GM03348 (cell line): Measurements from ENCODE around the gene SETD3.

Experiments used
- DNase-seq: peaks from one replicate; pipeline ENCODE4 v3.0.0; 2012; ENCODE audit warnings: low spot score

The SETD3 gene

DNA sequence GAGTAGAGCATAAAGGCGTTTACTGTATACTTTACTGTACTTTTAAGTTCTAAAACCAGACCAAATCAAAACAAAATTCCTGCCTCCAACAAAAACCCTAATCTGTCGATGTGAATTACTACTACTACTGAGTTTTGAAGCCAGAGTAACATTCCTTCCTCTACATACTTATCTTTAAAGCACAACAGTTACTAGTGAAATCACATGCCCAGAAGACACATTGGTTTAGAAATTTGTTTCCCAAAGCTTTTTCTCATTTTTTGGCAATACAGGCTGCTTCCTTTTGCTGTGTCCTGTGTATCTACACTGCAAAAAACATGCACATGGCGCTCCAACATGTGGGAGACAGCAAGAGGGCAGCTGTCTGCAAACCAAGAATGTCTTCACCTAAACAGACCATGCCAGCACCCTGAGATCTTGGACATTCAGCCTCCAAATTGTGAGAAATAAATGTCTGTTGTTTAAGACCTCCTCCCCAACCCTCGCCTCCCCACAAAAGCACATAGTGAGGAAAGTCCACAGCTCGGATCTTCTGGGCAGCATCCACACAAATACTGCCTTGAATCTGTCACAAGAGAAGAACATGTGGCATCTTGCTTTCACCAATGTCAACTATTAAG is 21.1 kb downstream of the SETD3 start:
- DNase-seq: peak; percentile 16

- peak; percentile 13 for DNase-seq
These were observed 26.4 kb downstream of the SETD3 start for GRCh38 chr14:99454246-99454645.

DNA sequence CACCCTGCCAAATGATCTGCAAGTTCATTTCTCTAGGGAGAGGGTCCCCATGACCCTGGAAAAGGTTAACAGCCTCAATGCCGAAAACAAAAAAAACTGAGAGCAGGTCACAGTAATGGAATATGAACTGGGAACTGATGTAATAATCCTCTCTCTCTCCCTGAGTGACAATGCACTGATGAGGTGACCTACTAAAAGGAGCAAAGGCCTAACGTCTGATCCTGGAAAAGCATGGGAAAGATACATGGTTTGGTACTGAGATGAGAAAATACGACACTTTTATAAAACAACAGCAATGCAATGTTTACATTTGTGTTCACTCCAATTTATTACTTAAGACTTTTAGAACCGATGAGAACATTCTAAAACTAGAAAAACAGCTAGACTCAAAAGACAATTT is 27.7 kb downstream of the SETD3 start:
- DNase-seq: no peak

DNA sequence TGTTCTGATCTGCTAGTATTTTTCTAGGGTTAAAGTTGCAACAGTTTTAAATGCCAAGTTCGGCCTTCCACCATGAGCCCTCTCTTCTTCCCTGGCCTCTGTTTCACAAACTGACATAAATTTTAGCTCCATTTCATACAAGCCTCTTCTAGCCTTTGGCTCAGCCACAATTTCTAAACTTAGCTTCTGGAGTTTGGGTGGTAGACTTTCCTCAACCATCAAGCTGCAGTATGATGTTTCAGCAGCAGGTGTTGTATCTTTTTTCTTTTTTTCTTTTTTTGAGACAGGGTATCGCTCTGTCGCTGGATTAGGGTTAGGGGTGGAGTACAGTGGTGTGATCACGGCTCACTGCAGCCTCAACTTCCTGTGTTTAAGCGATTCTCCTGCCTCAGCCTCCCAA is 29.4 kb downstream of the SETD3 start:
- no peak for DNase-seq

GRCh38 chr14:99450266-99450665 is 30.4 kb downstream of the SETD3 start:
- no peak for DNase-seq

DNA sequence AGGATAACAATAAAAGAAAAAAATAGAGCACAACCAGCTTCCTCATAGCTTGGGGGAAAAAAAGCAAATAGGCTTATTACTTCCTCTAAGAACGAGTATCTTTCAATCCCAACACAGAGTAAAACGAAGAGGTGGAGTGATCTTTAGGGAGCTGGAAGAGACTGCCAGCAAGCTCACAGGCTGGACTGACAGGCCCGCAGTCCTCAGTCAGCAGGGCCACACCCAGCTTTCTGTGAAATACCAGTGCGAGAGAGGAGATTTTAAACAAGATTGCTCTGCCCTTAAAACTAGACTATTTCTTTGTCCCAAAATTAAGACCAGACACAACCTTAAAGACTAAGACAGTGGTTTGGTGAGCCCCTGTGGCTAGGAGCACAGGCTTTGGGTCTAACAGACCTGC is 32.9 kb downstream of the SETD3 start:
- DNase-seq: no peak

DNA sequence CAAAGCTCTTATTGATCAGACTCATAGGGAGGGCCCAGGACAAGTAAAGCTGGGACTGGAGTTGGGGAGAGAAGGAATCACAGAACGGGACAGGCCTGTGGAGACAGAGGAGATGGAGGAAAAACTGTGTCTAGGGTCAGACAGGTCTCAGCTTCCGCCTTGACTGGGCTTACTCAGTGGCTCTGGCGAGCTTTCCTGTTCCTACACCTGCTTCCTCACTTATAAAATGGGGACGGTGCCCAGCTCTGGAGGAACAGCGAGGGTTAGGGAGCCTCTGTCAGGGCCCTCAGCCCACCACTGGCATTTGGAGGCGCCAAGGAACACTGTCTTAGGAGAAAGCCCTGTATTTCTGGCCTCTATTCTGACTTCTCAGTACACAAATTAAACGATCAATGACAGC is 34.7 kb downstream of the SETD3 start:
- no peak for DNase-seq

- no peak for DNase-seq
These were observed 38.7 kb downstream of the SETD3 start for GRCh38 chr14:99441918-99442317.

GRCh38 chr14:99441157-99441870 is 39.3 kb downstream of the SETD3 start:
- DNase-seq: no peak

- no peak for DNase-seq
These were observed 40.4 kb downstream of the SETD3 start for GRCh38 chr14:99440278-99440677.

DNA sequence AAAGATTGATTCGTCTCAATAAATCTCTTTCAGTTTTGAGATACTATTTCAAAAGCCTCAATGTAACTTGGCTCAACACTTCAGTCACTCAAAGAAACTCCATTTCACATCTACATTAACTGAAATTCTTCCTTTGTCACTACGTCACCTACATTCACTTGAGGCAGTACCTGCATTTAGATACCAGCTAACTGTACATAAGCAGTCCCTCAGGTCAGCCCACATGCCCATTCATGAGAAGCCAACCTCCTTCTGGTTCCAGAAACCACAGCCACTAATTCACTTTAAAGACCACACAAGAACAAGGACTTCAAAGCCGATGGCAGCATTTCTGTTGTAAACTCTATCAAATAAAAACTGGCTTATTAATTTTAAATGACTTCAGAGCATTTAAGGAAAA is 43.0 kb downstream of the SETD3 start:
- DNase-seq: no peak

DNA sequence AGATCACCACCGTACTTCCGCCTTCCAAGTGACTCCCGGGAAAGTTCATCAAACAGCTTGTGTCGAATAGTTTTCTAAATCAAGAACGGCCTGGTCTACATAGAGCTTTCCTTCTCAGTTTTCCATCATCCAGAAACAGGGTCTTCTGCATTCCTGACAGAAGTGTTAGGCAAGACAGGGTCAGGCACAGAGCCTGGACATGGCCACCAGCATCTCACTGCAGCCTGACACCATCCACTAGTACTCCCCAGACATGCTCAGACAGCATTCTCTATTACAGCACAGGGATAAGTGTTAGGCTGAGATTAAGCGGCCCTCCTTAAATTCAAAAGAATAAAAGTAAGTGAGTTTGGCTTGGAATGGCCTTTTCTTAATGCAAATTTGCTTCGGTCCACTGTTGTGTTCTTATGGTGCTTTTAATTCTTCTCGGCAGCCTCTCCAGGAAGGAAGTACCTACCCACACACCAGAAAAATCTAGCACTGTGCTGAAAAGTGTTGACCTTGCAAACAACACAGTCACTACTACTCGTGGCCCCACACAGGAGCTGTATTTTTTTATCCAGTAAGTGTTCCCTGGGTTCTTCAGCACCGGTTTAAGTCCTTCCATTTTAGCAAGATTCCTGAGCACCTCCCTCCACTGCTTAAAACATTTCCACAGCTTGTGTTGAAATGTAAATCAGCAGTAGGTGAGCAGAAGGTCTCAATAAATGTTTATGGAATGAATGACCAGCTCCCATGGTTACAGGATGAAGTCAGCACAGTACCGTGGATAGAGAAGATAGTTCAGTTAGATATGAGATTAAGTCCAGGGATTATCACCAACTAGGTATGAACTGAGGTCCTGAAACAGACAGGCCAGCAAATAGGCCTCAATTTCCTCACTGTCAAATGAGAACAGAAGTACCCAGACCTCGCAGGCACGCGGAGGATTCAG is 44.1 kb downstream of the SETD3 start:
- DNase-seq: no peak

DNA sequence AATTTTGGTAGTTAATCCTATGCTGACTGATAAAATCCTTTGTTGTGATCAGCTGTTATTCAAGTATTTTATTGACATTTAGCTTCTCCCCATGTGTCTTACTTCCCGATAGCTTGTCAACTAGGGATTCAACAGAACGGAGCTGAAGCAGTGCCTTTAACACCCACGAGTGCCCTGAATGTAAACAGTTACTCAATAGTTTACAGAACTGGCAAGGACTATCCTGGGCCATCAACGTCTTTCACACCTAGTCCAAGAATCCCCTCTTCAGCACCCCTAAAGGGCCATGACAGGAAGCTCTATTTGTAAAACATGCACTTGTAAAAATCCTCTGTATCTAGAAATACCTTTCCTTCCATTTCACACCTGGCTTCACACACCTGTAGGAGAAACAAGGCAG is 45.3 kb downstream of the SETD3 start:
- DNase-seq: no peak

- no peak for DNase-seq
These were observed 48.2 kb downstream of the SETD3 start for GRCh38 chr14:99432485-99432884.

DNA sequence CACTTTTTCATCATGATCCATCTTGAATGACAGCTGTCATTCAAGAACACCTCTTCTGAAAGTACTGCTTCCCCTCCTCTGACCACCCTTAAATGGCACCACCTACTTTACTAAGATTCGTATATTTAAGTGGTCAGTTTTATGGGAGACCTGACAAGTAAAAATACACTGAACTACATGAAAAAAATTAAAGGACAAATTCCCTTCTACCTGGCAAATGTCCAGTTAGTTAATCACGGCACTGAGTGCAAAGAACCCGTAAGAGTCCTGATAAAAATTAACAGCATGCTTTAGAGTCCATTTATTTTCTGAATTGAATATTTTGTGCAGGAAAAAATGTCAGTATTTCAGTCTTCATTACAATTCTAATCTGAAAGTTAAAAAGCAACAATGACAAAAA is 48.7 kb downstream of the SETD3 start:
- DNase-seq: no peak

DNA sequence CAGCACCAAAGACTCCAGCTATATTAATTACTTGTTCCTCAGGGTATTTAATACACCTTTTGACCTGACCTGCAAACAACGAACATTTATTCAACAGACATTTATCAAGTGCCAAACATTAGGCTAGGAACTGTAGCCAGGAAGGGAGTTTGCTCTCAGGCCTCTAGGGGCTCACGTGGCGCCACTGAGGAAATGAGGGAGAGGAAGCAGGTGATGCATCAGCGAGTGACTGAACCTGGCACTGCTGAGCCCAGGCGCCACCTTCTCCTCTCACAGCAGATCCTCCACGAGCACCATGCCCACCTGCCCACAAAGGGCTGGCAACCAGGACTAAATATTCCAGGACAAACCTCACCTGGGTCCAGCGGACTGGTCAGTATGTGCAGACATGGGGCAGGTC is 50.2 kb downstream of the SETD3 start:
- no peak for DNase-seq

- peak; percentile 73 for DNase-seq
These were observed 52.9 kb downstream of the SETD3 start for GRCh38 chr14:99427632-99428300.

DNA sequence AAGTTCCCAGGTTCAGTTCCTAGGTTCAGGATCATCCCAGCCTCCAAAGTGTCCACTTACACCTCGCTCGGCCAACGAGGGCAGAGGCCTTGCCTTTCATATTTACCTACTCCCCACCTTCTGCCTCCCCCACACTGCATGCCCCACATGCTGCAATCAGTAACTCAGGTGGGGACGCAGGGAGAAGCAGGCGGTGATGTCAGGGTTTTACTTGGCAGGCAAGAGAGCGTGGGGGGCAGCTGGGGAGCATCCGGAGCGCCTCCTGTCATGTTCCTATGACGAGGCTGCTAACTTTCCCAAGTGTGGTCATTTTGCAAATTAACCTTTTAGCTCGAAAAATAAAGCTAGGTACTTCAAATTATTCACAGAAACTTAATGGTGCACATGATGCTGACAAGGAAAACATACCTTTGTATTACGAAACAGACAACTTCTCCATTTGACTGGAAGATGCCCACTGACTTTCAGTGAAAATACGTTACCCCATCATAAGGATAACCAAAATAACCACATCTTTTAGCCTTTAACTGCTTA is 53.8 kb downstream of the SETD3 start:
- DNase-seq: no peak

GRCh38 chr14:99426265-99426664 is 54.4 kb downstream of the SETD3 start:
- no peak for DNase-seq

DNA sequence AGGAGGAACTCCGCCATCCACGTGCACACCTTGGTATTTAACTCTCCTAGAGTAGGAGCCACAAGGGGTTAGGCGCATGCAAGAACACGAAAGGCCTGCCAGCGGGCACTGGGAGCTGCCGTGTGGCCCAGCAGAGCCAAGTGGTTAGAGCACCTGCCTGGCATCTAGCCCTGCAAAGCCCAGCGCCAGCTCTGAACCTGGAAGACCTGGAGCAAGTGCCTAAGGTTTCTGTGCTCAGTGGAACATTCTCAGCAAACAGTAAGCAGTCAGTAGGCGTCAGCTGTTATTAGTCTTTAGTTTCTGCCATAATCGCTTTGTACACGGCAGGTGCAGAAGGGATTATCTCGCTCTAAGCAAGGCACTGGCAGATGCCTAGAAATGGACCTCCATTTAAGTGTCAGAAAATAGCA is 55.4 kb downstream of the SETD3 start:
- no peak for DNase-seq

DNA sequence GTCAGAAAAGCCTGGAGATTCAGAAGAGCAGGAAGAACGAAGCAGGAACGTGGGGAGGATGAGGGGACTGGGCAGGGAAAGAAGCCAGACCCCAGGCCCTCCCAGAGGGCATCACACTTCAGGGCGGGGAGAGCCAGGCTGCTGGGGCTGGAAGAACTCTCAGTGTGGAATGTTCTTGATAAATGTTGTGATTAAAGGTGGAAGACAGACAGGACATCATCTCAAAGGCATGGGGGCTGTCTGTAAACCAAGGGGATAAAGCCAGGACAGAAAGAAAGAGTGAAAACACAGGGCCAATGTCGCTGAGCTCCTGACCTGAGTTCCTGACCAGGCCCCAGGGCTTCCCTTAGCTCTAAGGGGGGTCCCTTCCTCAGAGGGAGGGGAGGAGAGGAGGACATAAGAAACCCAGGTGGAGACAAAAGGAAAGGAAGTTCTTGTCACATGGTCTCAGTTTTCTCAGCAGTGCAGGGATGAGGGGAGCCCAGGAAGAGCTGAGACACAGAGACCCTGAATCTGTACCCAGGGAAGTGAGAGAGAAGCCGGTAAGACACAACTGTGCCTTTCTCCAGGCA is 56.3 kb downstream of the SETD3 start:
- no peak for DNase-seq

GRCh38 chr14:99423434-99423833 is 57.2 kb downstream of the SETD3 start:
- DNase-seq: no peak
